Ectodermal cell (in vitro differentiated cells): Measurements from ENCODE around the gene KMT2D.

Source experiments
- H3K27ac ChIP-seq: 2 replicates; pipeline ENCODE4 v1.7.0; 2013; ENCODE audit warnings: mild to moderate bottlenecking, low read depth, low read length; ENCODE audit not compliant: insufficient read depth, poor library complexity, severe bottlenecking
- H3K27me3 ChIP-seq: 2 replicates; pipeline ENCODE4 v1.7.0; 2013; ENCODE audit warnings: mild to moderate bottlenecking, low read length; ENCODE audit not compliant: insufficient read depth, control insufficient read depth, poor library complexity, severe bottlenecking
- H3K36me3 ChIP-seq: one replicate; pipeline ENCODE4 v1.7.0; 2013; ENCODE audit warnings: low read length; ENCODE audit not compliant: control insufficient read depth, insufficient read depth
- H3K4me1 ChIP-seq: one replicate; pipeline ENCODE4 v1.7.0; 2013; ENCODE audit warnings: low read length; ENCODE audit not compliant: control insufficient read depth, insufficient read depth
- H3K4me3 ChIP-seq: 2 replicates; pipeline ENCODE4 v1.7.0; 2013; ENCODE audit warnings: low read depth, low read length, control low read depth; ENCODE audit not compliant: insufficient read depth
- H3K9me3 ChIP-seq: 2 replicates; pipeline ENCODE4 v1.7.0; 2013; ENCODE audit warnings: mild to moderate bottlenecking, low read length, moderate library complexity; ENCODE audit not compliant: control insufficient read depth
- WGBS, 2 experiments: methylation state at CpG; one replicate each; pipeline ENCODE4 v1.1.7; 2013; ENCODE audit warnings: missing lambda C conversion rate in 2 of 2; 5-methylcytosine and 5-hydroxymethylcytosine counted together

Gene KMT2D

GRCh38 chr12:49043241-49043640, 17.4 kb downstream of the KMT2D start:
- Histone ChIP-seq H3K27ac (no peak overlapping the region), H3K4me3 (no peak overlapping the region), H3K4me1 (no peaks in the 10 kb centered on the region), H3K36me3 (peaks cover 91% of the 10 kb centered on the region), H3K9me3 (no peaks in the 10 kb centered on the region), H3K27me3 (no peaks in the 10 kb centered on the region)
- 95% methylated on average over 4 of the region's 4 CpGs for WGBS, 2 experiments

DNA sequence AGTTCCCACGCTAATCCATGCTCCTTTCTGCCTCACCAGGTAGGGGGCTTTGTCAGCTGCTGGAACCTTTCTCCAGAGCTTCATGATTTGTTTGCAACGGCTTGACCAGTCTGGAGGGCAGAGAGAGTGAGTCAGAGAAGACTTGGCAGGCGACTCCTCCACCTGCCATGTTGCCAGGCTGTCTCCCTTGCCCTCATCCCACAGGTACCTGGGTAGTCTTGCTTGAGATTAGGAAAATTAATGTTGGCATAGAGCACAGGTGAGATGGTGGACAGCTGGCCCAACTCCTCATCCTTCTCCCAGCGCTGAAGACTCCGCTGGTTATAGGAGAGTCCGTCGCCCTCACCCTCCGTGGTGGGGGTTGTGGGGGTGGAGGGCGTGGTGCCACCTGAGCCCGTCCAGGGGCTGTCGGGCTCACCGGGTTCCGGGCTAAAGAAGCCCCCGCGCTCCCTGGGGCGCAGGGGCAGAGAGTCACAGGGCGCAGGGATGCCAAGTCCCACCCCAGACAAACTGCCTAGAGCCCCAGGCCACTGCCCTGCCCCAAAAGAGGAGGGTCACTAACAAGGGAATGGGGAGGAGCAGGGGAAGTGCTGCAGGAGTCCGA, 18.6 kb downstream of the KMT2D start:
- H3K9me3 ChIP-seq = no peaks in the 10 kb centered on the region
- H3K4me3 ChIP-seq = no peak overlapping the region
- 93 to 97% methylated on average over 18 of the region's 18 CpGs for WGBS, 2 experiments
- H3K4me1 ChIP-seq = no peaks in the 10 kb centered on the region
- no peaks in the 10 kb centered on the region for H3K27me3 ChIP-seq
- no peak overlapping the region for H3K27ac ChIP-seq
- H3K36me3 ChIP-seq = peaks cover 93% of the 10 kb centered on the region

DNA sequence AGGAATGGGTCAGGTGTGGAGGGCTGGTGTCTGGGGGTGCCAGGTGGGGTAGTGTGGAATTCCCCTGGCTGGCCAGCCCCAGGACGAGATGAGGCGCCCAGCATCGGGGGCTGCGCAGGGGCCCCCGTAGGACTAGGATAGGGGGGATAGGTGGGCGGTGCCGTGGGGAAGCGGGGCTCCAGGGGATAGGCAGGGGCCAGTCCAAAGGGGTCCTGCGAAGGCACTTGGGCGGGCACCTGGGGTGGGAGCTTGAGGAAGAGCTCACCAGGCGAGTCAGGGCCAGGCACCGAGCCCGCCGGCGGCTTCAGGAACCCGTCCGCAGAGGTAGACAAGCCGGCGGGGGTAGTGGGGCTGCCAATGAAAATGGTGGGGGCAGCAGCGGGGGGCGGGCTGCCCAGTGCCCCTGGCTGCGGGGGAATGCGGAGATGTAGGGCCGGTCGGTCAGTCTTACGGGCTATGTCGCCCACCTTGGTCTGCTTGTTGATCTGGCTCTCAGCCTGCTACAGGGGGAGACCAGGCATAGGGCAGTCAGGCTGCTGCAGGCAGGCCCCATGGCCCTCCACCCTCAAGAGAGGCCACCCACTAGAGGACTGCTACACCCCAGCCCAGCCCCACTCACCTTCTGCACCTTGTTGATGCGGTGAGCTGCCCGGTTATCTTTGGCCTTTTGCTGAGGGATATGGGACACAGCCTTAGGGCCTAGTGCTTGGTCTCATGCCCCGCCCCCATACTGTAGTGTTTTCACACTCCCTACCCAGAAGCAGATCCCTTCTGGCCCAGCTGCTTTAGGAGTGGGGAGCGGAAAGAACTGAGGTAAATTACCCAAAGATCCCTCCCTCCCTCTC, 19.3 kb downstream of the KMT2D start:
- Histone ChIP-seq H3K4me3 (no peak overlapping the region), H3K36me3 (peaks cover 86% of the 10 kb centered on the region), H3K4me1 (no peaks in the 10 kb centered on the region), H3K9me3 (no peaks in the 10 kb centered on the region), H3K27me3 (no peaks in the 10 kb centered on the region), H3K27ac (no peak overlapping the region)
- WGBS, 2 experiments = 97% methylated on average over 31 of the region's 31 CpGs

- WGBS, 2 experiments = 97% methylated on average over 14 of the region's 14 CpGs
- Histone ChIP-seq H3K36me3 (peaks cover 77% of the 10 kb centered on the region), H3K9me3 (no peaks in the 10 kb centered on the region), H3K4me3 (no peak overlapping the region), H3K4me1 (no peaks in the 10 kb centered on the region), H3K27ac (no peak overlapping the region), H3K27me3 (no peaks in the 10 kb centered on the region)
Measured at GRCh38 chr12:49040364-49040855, 20.2 kb downstream of the KMT2D start.

DNA sequence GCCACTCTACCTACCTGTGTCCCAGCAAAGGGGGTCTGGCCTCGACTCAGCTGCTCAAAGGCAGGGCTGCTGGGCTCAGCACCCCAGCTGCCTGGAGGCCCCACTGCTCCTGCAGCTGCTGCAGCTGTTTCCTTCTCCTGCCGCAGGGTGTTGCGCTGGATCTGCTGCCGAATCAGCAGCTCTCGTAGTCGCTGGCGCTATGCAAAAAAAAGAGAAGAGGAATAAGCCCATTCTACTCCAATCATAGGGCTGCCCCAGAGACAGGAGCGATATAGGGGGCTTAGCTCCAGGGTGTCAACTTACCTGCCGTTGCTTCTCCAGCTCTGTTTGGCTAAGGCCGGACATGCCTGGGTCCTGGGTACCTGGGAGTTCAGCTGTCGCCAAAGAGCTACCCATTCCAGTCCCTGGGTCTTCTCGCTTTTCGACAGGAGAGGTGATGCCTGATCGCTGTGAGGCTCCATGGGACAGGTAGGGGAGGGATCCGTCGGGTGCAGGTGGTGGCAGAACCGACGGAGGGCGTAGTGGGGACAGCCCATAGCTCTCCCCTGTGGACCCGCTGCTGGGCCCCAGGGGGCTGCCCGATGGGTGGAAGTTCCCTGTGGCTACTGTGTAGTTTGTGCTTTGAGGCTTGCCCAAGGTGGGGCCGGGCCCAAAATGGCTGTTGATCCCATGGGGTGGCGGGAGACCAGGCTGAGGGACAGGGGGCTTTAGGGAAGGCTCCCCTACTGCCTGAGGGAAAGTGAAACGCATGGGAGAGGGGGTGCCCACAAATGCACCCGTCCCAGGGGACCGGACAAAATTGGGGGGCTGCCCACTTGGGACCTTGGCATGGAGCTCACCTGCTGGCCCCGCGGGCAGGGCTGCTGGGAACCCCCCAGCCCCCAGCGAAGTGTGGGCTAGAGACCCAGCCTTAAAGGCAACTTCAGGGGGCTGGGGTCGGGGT, 20.9 kb downstream of the KMT2D start:
- Histone ChIP-seq H3K27me3 (no peaks in the 10 kb centered on the region), H3K9me3 (no peaks in the 10 kb centered on the region), H3K4me1 (no peaks in the 10 kb centered on the region), H3K36me3 (peaks cover 73% of the 10 kb centered on the region), H3K27ac (no peak overlapping the region), H3K4me3 (no peak overlapping the region)
- 95 to 96% methylated on average over 30 of the region's 30 CpGs for WGBS, 2 experiments

DNA sequence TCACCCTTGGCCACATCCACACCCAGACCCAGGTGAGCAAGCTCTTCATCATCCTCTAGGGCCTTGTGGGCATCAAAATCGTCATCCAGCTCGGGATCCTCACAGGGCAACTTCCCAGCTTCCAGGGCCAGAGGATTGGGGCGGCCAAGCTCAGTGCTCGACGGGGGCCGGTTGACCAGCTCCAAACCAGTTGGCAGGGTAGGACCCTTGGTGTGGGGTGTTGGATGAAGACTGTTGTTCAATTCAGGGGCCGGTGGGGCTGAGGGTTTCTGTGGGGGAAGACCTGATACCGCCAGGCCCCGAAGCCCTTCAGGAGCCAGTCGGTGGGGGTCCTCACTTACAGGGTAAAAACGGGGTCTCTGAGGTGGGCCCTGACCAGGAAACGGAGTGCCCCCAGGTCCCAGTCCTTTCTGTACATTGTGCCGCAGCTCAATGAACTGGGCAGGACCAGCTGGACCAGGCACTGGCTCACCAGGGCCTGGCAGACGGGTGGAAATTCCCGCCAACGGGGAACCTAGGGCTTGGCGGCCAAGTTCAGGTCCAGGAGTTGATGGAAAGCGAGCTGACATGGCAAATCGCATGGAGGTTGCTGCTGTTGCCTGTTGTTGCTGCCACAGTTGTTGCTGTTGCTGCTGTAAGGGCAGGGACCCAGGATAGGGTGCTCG, 22.2 kb downstream of the KMT2D start:
- H3K27me3 ChIP-seq = no peaks in the 10 kb centered on the region
- H3K9me3 ChIP-seq = no peaks in the 10 kb centered on the region
- 96% methylated on average over 20 of the region's 20 CpGs for WGBS, 2 experiments
- no peak overlapping the region for H3K27ac ChIP-seq
- H3K4me1 ChIP-seq = no peaks in the 10 kb centered on the region
- no peak overlapping the region for H3K4me3 ChIP-seq
- H3K36me3 ChIP-seq = peaks cover 78% of the 10 kb centered on the region

DNA sequence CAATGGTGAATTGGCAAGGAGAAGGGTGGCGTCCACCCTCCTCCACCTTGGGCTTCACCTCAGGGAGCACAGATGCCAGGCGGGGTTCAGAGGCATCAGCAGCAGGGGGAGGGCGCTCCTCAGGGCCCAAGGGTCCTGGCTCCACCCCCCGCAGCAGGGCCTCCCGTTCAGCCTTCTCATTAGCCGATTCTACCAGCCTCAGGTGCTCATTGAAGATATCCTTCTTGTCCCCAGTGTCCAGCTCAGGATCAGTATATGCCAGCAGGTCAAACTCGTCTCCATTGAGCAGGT, 22.7 kb downstream of the KMT2D start:
- WGBS, 2 experiments = 93 to 94% methylated on average over 7 of the region's 7 CpGs
- Histone ChIP-seq H3K4me3 (no peak overlapping the region), H3K9me3 (no peaks in the 10 kb centered on the region), H3K27me3 (no peaks in the 10 kb centered on the region), H3K4me1 (no peaks in the 10 kb centered on the region), H3K36me3 (peaks cover 77% of the 10 kb centered on the region), H3K27ac (no peak overlapping the region)

- H3K4me1 ChIP-seq = no peaks in the 10 kb centered on the region
- no peak overlapping the region for H3K27ac ChIP-seq
- H3K27me3 ChIP-seq = no peaks in the 10 kb centered on the region
- H3K4me3 ChIP-seq = no peak overlapping the region
- peaks cover 77% of the 10 kb centered on the region for H3K36me3 ChIP-seq
- 95 to 97% methylated on average over 9 of the region's 9 CpGs for WGBS, 2 experiments
- H3K9me3 ChIP-seq = no peaks in the 10 kb centered on the region
Measured at GRCh38 chr12:49037111-49037946, 23.3 kb downstream of the KMT2D start.

DNA sequence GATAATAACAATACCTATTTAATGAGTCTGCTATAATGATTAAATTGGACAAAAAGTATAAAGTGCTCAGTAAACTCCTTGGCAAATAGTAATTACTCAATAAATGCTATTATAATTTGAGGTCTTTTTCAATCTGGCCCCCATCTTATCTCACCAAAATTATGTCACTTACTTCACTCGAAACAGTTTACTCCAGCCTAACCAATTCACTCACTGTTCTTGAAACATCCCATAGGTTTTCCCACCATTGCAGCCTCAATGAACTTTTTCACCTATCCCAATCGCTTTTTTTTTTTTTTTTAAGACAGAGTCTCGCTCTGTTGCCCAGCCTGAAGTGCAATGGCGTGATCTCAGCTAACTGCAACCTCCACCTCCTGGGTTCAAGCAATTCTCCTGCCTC, 24.6 kb downstream of the KMT2D start:
- Histone ChIP-seq H3K36me3 (peaks cover 71% of the 10 kb centered on the region), H3K9me3 (no peaks in the 10 kb centered on the region), H3K27me3 (no peaks in the 10 kb centered on the region), H3K4me1 (no peaks in the 10 kb centered on the region), H3K27ac (no peak overlapping the region), H3K4me3 (no peak overlapping the region)
- 95 to 96% methylated on average over 4 of the region's 4 CpGs for WGBS, 2 experiments
